ENCODE results near the gene MYZAP. TPM values are rescaled to one million over a fixed set of nuclear protein-coding genes. Genes with fewer than 3 reads are reported as not detected.
A peak's percentile ranks its signal among the peaks of the same experiment; 100 is the strongest.

MYZAP gene
- total and polyA plus RNA-seq, 3 donors from 2014 or later: 3.3 to 6.8 (median 5.6) TPM

- Histone ChIP-seq H3K27me3 (no peaks in the 10 kb centered on the region), H3K4me3 (no peak overlapping the region), H3K4me1 (peaks cover 25% of the 10 kb centered on the region), H3K36me3 (ENCODE audit: low read depth, missing control alignments) (no peaks in the 10 kb centered on the region), H3K27ac (peak overlapping the region in 1 of 2 donors; percentile 32), H3K9me3 (no peaks in the 10 kb centered on the region)
- 82 to 85% methylated on average over 8 of the region's 8 CpGs for WGBS, 2 donors
- intact Hi-C loops (cut with DNase I; ENCODE audit: low total_unique reads): no loop called here
- no peak for DNase-seq
- no peak for TF ChIP-seq CTCF (IDR thresholded peaks at IDR 0.05)
- no peak for TF ChIP-seq POLR2A (IDR thresholded peaks at IDR 0.05)
These were observed 4.7 kb downstream of the MYZAP start for GRCh38 chr15:57596301-57596855.

- Histone ChIP-seq H3K4me1 (peaks cover 24% of the 10 kb centered on the region), H3K27me3 (no peaks in the 10 kb centered on the region), H3K4me3 (no peak overlapping the region), H3K27ac (peak overlapping the region in 1 of 2 donors; percentile 32), H3K9me3 (no peaks in the 10 kb centered on the region), H3K36me3 (ENCODE audit: low read depth, missing control alignments) (no peaks in the 10 kb centered on the region)
- DNase-seq: no peak
- TF ChIP-seq CTCF (IDR thresholded peaks at IDR 0.05): no peak
- no peak for TF ChIP-seq POLR2A (IDR thresholded peaks at IDR 0.05)
- 62 to 71% methylated on average over 4 of the region's 4 CpGs for WGBS, 2 donors
- intact Hi-C loops (cut with DNase I; ENCODE audit: low total_unique reads): no loop called here
These were observed 5.3 kb downstream of the MYZAP start for GRCh38 chr15:57596978-57597377.

GRCh38 chr15:57597431-57597830, 5.7 kb downstream of the MYZAP start:
- intact Hi-C loops (cut with DNase I; ENCODE audit: low total_unique reads): no loop called here
- Histone ChIP-seq H3K4me3 (no peak overlapping the region), H3K27me3 (no peaks in the 10 kb centered on the region), H3K4me1 (peaks cover 24% of the 10 kb centered on the region), H3K36me3 (ENCODE audit: low read depth, missing control alignments) (no peaks in the 10 kb centered on the region), H3K27ac (no peak overlapping the region), H3K9me3 (no peaks in the 10 kb centered on the region)
- no peak for DNase-seq
- TF ChIP-seq POLR2A (IDR thresholded peaks at IDR 0.05) (no peak), CTCF (IDR thresholded peaks at IDR 0.05) (no peak)
- WGBS, 2 donors: 41 to 62% methylated on average over 3 of the region's 3 CpGs

GRCh38 chr15:57598346-57598745, 6.6 kb downstream of the MYZAP start:
- Histone ChIP-seq H3K9me3 (no peaks in the 10 kb centered on the region), H3K4me1 (peaks cover 24% of the 10 kb centered on the region), H3K4me3 (no peak overlapping the region), H3K27me3 (no peaks in the 10 kb centered on the region), H3K36me3 (ENCODE audit: low read depth, missing control alignments) (no peaks in the 10 kb centered on the region), H3K27ac (no peak overlapping the region)
- intact Hi-C loops (cut with DNase I; ENCODE audit: low total_unique reads): no loop called here
- no peak for TF ChIP-seq CTCF (IDR thresholded peaks at IDR 0.05)
- TF ChIP-seq POLR2A (IDR thresholded peaks at IDR 0.05): no peak
- DNase-seq: no peak
- 90 to 91% methylated on average over 5 of the region's 5 CpGs for WGBS, 2 donors

- intact Hi-C loops (cut with DNase I; ENCODE audit: low total_unique reads): no loop called here
- Histone ChIP-seq H3K27me3 (no peaks in the 10 kb centered on the region), H3K27ac (no peak overlapping the region), H3K9me3 (no peaks in the 10 kb centered on the region), H3K4me3 (no peak overlapping the region), H3K36me3 (ENCODE audit: low read depth, missing control alignments) (no peaks in the 10 kb centered on the region), H3K4me1 (peaks cover 24% of the 10 kb centered on the region)
- WGBS, 2 donors: 89 to 90% methylated on average over 10 of the region's 10 CpGs
- TF ChIP-seq CTCF (IDR thresholded peaks at IDR 0.05): no peak
- TF ChIP-seq POLR2A (IDR thresholded peaks at IDR 0.05): no peak
- DNase-seq: no peak
These were observed 7.6 kb downstream of the MYZAP start for GRCh38 chr15:57599296-57599810.
